Spleen (tissue), 11 donors: ENCODE measurements around the gene CALR3. TPM values are rescaled to one million over a fixed set of nuclear protein-coding genes. Genes with fewer than 3 reads are reported as not detected.
"Not testable (repeated sequence)": the region's sequence is repeated elsewhere in the genome, so short reads cannot be mapped to it uniquely, and the experiment has no call there.

Experiments used
- DNase-seq: peaks from one replicate; pipeline ENCODE4 v3.0.0-alpha.2; 2020
- H3K27ac ChIP-seq, 8 donors: fragments of 200-600 bp; sonication (generic) in 7 of 8; 1 replicate in 4 of 8; 2 replicates in 4 of 8; pipeline versions ENCODE4 v1.5.0 to v1.8.0; 2016 to 2021; ENCODE audit warnings: inconsistent platforms in 4 of 8, mild to moderate bottlenecking in 4 of 8, moderate library complexity in 1 of 8
- H3K27me3 ChIP-seq, 7 donors: fragments of 200-600 bp; sonication (generic) in 6 of 7; replicated peaks in 1 of 7; 1 replicate in 4 of 7; 2 replicates in 3 of 7; pipeline versions ENCODE4 v1.5.0 to v1.8.0; 2016 to 2021; ENCODE audit warnings: inconsistent platforms in 3 of 7, mild to moderate bottlenecking in 1 of 7
- H3K36me3 ChIP-seq, 6 donors: fragments of 200-600 bp; sonication (generic) in 5 of 6; 1 replicate in 4 of 6; 2 replicates in 2 of 6; pipeline versions ENCODE4 v1.5.0 to v1.8.0; 2016 to 2021; ENCODE audit warnings: inconsistent platforms in 2 of 6
- H3K4me1 ChIP-seq, 6 donors: fragments of 200-600 bp; sonication (generic) in 5 of 6; 1 replicate in 3 of 6; 2 replicates in 3 of 6; pipeline versions ENCODE4 v1.5.0 to v1.8.0; 2016 to 2021; ENCODE audit warnings: inconsistent platforms in 3 of 6
- H3K4me3 ChIP-seq, 8 donors: fragments of 200-600 bp; sonication (generic) in 7 of 8; 1 replicate in 4 of 8; 2 replicates in 4 of 8; pipeline versions ENCODE4 v1.5.0 to v1.8.0; 2016 to 2021; ENCODE audit warnings: inconsistent platforms in 4 of 8, mild to moderate bottlenecking in 4 of 8, moderate library complexity in 2 of 8
- H3K9me3 ChIP-seq, 8 donors: fragments of 200-600 bp; sonication (generic) in 7 of 8; 1 replicate in 4 of 8; 2 replicates in 4 of 8; pipeline versions ENCODE4 v1.5.0 to v1.8.0; 2016 to 2021; ENCODE audit warnings: inconsistent platforms in 4 of 8
- POLR2A ChIP-seq, 3 donors: fragments of 450-650 bp; IDR thresholded peaks; one replicate each; pipeline ENCODE4 v1.5.1; 2017; ENCODE audit warnings: antibody characterized with exemption in 3 of 3, mild to moderate bottlenecking in 1 of 3
- POLR2AphosphoS5 ChIP-seq, 3 donors: sonication (generic); formaldehyde crosslinking; IDR thresholded peaks; one replicate each; pipeline ENCODE4 v1.5.1; 2017; ENCODE audit warnings: antibody characterized with exemption in 3 of 3
- WGBS, 5 donors: extraction: QIAGEN DNeasy Blood & Tissue Kit in 3 of 5; methylation state at CpG; one replicate each; pipeline versions ENCODE4 v1.1.5 to v1.1.7; 2013 to 2018; 5-methylcytosine and 5-hydroxymethylcytosine counted together
- intact Hi-C: fragments of 100-400 bp; cut with DNase I; formaldehyde crosslinking; loops from one replicate; pipeline ENCODE4 v1.15.0; 2023; ENCODE audit warnings: low total_unique reads
- polyA plus RNA-seq, 3 donors: library from polyadenylated mRNA; stranded (reverse); fragments of 200-250 nt; gene quantifications; one replicate each; pipeline ENCODE4 v1.2.1, GENCODE V29; 2013
- total RNA-seq, 7 donors: library from RNA; depleted of rRNA in 3 of 7; stranded (reverse); fragments of >200 nt in 3 of 7; fragmentation: NEBNext Ultra II Directional in 4 of 7; extraction: Animal tissue kit (Norgen Biotek cat#: 25700) in 4 of 7; gene quantifications; one replicate each; pipeline versions ENCODE4 v1.1.0 to v1.2.1, GENCODE V29; 2016 to 2021
- TF ChIP-seq, protein P1 (sequence below), 11 experiments: fragments of 200-600 bp in 7 of 11; fragments of 450-650 bp in 4 of 11; sonication (generic) in 4 of 11; IDR thresholded peaks in 8 of 11; conservative IDR thresholded peaks in 3 of 11; 1 replicate in 7 of 11; 2 replicates in 4 of 11; pipeline versions ENCODE4 v1.4.0 to v1.8.0; 2016 to 2021; ENCODE audit warnings: antibody characterized with exemption in 11 of 11, inconsistent platforms in 4 of 11, mild to moderate bottlenecking in 1 of 11
- donor health status: healthy with polysubstance abuse.
- donor health status: DM: no; HTN: no; CAD: no; lungs with moderate emphysema.
- donor health status: DM: no; HTN: no; CAD: no.
- donor health status: Bipolar disorder and iron deficiency.
- donor health status: healthy.
- donor health status: DM: no; HTN: no; CAD: no.
- donor health status: DM: yes; HTN: yes; CAD: no.

Gene CALR3
- total and polyA plus RNA-seq, 10 donors: 0.07 to 0.10 (median 0.08) TPM; not detected in 7

DNA sequence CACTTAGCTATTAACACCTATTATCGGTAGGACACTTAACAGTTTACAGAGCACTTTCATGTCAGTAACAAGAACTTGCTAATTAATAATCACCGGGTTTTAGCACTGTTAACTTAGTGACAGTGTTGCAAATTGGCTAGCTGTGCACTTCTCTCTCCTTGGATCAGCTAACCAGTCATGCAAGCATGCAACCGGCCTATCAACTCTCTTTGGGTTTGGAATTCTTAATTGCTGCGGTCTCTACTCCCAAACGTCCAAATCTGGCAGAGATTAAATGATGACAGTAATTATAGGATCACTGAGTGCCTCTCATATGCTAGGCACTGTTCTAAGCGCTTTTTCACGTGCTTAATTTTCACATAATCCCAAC, 25.4 kb downstream of the CALR3 start:
- peak overlapping the region in 4 of 8 donors; percentile 48 to 93 (median 91) for H3K27ac ChIP-seq
- intact Hi-C loops: no loop called here
- no peak for DNase-seq

DNA sequence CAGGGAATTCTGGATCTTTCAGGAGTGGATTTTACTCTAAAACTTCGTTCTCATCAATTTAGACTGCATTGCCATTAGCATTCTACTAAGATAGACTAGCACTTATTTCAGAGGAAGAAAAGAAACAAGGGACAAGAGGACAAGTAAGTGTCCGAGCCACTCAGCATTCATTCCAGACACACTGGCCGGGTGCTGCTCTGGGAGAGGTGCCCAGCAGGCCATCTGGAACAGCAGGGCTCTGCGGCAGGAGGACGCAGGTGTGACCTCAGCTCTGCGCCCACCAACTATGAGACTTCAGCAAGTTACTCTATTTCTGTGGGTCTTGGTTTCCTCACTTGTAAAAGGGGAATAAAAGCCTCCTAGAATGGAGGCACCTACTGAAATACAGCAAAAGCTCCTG, 28.4 kb downstream of the CALR3 start:
- peaks cover 16 to 92% (median 47%) of the 10 kb centered on the region in 6 donors for H3K4me1 ChIP-seq
- no peak overlapping the region for H3K27ac ChIP-seq
- no peak overlapping the region for H3K4me3 ChIP-seq
- peaks cover 0 to 16% (median 0%) of the 10 kb centered on the region in 6 donors for H3K36me3 ChIP-seq
- no peaks in the 10 kb centered on the region for H3K27me3 ChIP-seq
- 81 to 95% (median 87%) methylated on average over 6 of the region's 6 CpGs for WGBS, 5 donors
- DNase-seq: no peak
- H3K9me3 ChIP-seq: peaks cover 0 to under 1% (median 0%) of the 10 kb centered on the region in 8 donors
- intact Hi-C loops: no loop called here
- TF ChIP-seq POLR2A (IDR thresholded peaks at IDR 0.05) (no peak), POLR2AphosphoS5 (IDR thresholded peaks at IDR 0.05) (no peak)
- TF ChIP-seq, protein P1, sequence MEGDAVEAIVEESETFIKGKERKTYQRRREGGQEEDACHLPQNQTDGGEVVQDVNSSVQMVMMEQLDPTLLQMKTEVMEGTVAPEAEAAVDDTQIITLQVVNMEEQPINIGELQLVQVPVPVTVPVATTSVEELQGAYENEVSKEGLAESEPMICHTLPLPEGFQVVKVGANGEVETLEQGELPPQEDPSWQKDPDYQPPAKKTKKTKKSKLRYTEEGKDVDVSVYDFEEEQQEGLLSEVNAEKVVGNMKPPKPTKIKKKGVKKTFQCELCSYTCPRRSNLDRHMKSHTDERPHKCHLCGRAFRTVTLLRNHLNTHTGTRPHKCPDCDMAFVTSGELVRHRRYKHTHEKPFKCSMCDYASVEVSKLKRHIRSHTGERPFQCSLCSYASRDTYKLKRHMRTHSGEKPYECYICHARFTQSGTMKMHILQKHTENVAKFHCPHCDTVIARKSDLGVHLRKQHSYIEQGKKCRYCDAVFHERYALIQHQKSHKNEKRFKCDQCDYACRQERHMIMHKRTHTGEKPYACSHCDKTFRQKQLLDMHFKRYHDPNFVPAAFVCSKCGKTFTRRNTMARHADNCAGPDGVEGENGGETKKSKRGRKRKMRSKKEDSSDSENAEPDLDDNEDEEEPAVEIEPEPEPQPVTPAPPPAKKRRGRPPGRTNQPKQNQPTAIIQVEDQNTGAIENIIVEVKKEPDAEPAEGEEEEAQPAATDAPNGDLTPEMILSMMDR (IDR thresholded peaks at IDR 0.05 in 8 of 11, conservative IDR thresholded peaks at IDR 0.05 in 3 of 11): no peak

More for the DNA sequence above, 25.4 kb downstream of the CALR3 start:
- no peaks in the 10 kb centered on the region for H3K36me3 ChIP-seq
- H3K27me3 ChIP-seq: no peaks in the 10 kb centered on the region
- TF ChIP-seq, protein P1 (IDR thresholded peaks at IDR 0.05 in 8 of 11, conservative IDR thresholded peaks at IDR 0.05 in 3 of 11): no peak
- no peak for TF ChIP-seq POLR2AphosphoS5 (IDR thresholded peaks at IDR 0.05)
- TF ChIP-seq POLR2A (IDR thresholded peaks at IDR 0.05): no peak
- H3K4me1 ChIP-seq: peaks cover 16 to 66% (median 35%) of the 10 kb centered on the region in 6 donors
- 44 to 68% (median 54%) methylated on average over 7 of the region's 7 CpGs for WGBS, 5 donors
- peaks cover 0 to 8% (median 2%) of the 10 kb centered on the region in 8 donors for H3K9me3 ChIP-seq
- H3K4me3 ChIP-seq: peak overlapping the region in 7 of 8 donors; percentile 88 to 99 (median 99)

DNA sequence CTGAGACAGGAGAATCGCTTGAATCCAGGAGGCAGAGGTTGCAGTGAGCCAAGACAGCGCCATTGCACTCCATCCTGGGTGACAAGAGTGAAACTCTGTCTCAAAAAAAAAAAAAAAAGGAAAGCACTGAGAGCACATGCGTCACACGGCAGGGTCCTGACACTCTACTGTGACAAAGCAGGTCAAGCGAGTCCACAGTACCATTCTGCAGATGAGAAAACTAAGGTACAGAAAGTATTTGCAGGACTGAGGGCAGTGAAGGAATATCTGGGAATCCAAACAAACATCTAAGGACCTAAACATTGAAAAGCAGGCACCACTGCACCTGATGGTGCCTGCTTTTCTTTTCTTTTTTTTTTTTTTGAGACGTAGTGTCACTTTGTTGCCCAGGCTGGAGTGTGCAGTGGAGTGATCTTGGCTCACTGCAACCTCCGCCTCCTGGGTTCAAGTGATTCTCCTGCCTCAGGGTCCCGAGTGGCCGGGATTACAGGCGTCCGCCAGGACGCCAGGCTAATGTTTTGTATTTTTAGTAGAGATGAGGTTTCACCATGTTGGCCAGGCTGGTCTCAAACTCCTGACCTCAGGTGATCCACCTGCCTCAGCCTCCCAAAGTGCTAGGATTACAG, 29.1 kb downstream of the CALR3 start:
- Histone ChIP-seq H3K4me1 (peaks cover 16 to 93% (median 52%) of the 10 kb centered on the region in 6 donors), H3K36me3 (peaks cover 0 to 17% (median 0%) of the 10 kb centered on the region in 6 donors)
- H3K27ac ChIP-seq, H3K27me3 ChIP-seq, intact Hi-C loops, H3K9me3 ChIP-seq, H3K4me3 ChIP-seq, DNase-seq: not testable (repeated sequence)
- 87 to 95% (median 90%) methylated on average over 12 of the region's 12 CpGs for WGBS, 5 donors

DNA sequence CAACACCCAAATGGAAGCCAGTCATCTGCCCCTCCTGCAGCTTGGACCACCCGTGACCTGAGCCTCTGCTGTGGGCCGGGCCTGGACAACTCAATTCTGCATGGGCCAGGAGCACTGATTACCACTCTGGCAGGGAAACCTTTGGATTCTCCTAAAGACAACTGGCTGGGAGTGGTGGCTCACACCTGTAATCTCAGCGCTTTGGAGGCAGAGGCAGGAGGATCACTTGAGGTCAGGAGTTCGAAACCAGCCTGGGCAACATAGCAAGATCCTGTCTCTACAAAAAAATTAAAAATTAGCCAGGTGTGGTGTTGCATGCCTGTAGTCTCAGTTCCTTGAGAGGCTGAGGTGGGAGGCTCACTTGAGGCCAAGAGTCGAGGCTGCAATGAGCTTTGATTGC, 30.7 kb downstream of the CALR3 start:
- H3K4me1 ChIP-seq: peaks cover 7 to 97% (median 50%) of the 10 kb centered on the region in 6 donors
- WGBS, 5 donors: 89 to 98% (median 94%) methylated on average over 5 of the region's 5 CpGs
- no peak overlapping the region for H3K4me3 ChIP-seq
- H3K36me3 ChIP-seq: peaks cover 0 to 17% (median 0%) of the 10 kb centered on the region in 6 donors
- H3K9me3 ChIP-seq: no peaks in the 10 kb centered on the region
- no peak for DNase-seq
- H3K27me3 ChIP-seq: no peaks in the 10 kb centered on the region
- TF ChIP-seq, protein P1 (IDR thresholded peaks at IDR 0.05 in 8 of 11, conservative IDR thresholded peaks at IDR 0.05 in 3 of 11): no peak
- TF ChIP-seq POLR2AphosphoS5 (IDR thresholded peaks at IDR 0.05) (no peak), POLR2A (IDR thresholded peaks at IDR 0.05) (no peak)
- intact Hi-C loops: no loop called here
- H3K27ac ChIP-seq: no peak overlapping the region
